ENCODE results near the gene ARAP2.

The ARAP2 gene

DNA sequence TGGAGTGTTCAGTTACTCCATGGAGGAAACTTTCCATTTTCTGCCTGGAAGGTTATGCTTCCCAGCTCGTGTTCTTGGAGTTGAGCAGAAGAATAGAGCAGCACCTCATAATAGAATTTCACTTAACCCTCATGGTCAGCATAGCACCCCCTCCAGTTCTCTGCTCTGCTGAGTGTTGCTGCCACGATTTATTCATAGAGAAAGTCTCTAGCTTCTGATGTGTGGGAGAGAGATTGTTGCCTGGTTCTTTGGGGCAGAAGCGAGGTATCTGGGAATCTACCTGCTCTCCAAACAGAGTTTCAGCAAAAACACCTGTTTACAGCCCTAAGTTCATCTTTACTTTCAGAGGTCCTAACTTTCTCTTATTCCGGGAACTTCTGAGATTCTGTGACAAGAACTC, 33.2 kb upstream of the ARAP2 start:
- no peak overlapping the region for H2AFZ ChIP-seq (ENCODE audit: low read depth)

DNA sequence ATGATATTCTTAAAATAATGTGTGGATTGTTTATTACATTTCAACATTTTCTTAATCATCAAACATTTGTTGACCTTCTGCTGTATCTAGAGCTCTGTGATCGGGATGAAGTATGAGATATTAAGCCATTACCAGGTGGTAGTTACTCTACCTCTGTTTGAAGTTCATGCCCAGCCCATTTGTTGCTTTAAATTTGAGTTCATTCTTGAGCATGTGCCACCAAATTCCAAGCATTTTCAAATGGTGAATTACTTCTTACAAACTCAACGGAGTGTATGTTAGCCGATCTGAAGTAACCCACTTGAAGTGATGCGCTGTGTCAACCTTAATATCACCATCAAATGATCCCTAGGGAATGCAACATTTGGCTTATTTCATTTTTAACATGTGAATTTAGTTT, 29.8 kb upstream of the ARAP2 start:
- no peaks in the 10 kb centered on the region for H4K20me1 ChIP-seq (ENCODE audit: insufficient read depth)
- no peaks in the 10 kb centered on the region for H3K27me3 ChIP-seq (ENCODE audit: insufficient read depth, low read depth)
- H3K36me3 ChIP-seq (ENCODE audit: insufficient read depth) = no peaks in the 10 kb centered on the region
- H2AFZ ChIP-seq (ENCODE audit: low read depth) = no peak overlapping the region
- H3K27ac ChIP-seq = no peak overlapping the region
- H3K4me2 ChIP-seq = no peak overlapping the region
- no peaks in the 10 kb centered on the region for H3K79me2 ChIP-seq (ENCODE audit: insufficient read depth, low read depth)
- H3K4me1 ChIP-seq (ENCODE audit: low read depth, poor library complexity, severe bottlenecking) = no peaks in the 10 kb centered on the region
- H3K4me3 ChIP-seq (IDR thresholded peaks at IDR 0.05; ENCODE audit: insufficient read depth, low read depth, low read length) = no peak overlapping the region
- TF ChIP-seq, protein P1, sequence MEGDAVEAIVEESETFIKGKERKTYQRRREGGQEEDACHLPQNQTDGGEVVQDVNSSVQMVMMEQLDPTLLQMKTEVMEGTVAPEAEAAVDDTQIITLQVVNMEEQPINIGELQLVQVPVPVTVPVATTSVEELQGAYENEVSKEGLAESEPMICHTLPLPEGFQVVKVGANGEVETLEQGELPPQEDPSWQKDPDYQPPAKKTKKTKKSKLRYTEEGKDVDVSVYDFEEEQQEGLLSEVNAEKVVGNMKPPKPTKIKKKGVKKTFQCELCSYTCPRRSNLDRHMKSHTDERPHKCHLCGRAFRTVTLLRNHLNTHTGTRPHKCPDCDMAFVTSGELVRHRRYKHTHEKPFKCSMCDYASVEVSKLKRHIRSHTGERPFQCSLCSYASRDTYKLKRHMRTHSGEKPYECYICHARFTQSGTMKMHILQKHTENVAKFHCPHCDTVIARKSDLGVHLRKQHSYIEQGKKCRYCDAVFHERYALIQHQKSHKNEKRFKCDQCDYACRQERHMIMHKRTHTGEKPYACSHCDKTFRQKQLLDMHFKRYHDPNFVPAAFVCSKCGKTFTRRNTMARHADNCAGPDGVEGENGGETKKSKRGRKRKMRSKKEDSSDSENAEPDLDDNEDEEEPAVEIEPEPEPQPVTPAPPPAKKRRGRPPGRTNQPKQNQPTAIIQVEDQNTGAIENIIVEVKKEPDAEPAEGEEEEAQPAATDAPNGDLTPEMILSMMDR (conservative IDR thresholded peaks at IDR 0.05; ENCODE audit: low read depth, low read length) = no peak
- no peak overlapping the region for H3K9ac ChIP-seq

More for the DNA sequence above, 33.2 kb upstream of the ARAP2 start:
- Histone ChIP-seq H3K27me3 (ENCODE audit: insufficient read depth, low read depth) (no peaks in the 10 kb centered on the region), H4K20me1 (ENCODE audit: insufficient read depth) (no peaks in the 10 kb centered on the region), H3K27ac (no peak overlapping the region), H3K4me1 (ENCODE audit: low read depth, poor library complexity, severe bottlenecking) (no peaks in the 10 kb centered on the region), H3K4me2 (no peak overlapping the region), H3K79me2 (ENCODE audit: insufficient read depth, low read depth) (no peaks in the 10 kb centered on the region), H3K4me3 (IDR thresholded peaks at IDR 0.05; ENCODE audit: insufficient read depth, low read depth, low read length) (no peak overlapping the region), H3K36me3 (ENCODE audit: insufficient read depth) (no peaks in the 10 kb centered on the region), H3K9ac (no peak overlapping the region)
- TF ChIP-seq, protein P1 (conservative IDR thresholded peaks at IDR 0.05; ENCODE audit: low read depth, low read length) = no peak

DNA sequence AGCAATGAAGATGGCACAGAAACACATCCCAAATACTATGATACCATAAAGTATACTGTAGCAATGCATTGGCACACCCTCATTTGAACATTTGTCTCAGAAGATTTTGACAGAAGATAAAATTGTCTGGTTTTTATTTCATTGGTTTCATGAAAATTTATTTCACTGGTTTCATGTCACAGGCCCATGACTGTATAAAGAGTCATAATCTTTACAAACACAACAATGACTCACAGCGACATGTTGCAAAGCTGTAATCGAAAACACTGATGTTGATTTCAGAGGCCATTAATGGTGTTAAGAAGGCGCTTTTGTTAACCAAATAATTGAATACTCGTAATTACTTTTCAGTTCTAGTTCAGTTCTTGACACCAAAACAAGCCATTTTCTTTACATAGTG, 29.0 kb upstream of the ARAP2 start:
- no peak overlapping the region for H3K27ac ChIP-seq
- H4K20me1 ChIP-seq (ENCODE audit: insufficient read depth) = no peaks in the 10 kb centered on the region
- H3K36me3 ChIP-seq (ENCODE audit: insufficient read depth) = no peaks in the 10 kb centered on the region
- no peak overlapping the region for H3K9ac ChIP-seq
- H2AFZ ChIP-seq (ENCODE audit: low read depth) = no peak overlapping the region
- H3K27me3 ChIP-seq (ENCODE audit: insufficient read depth, low read depth) = no peaks in the 10 kb centered on the region
- TF ChIP-seq, protein P1 (conservative IDR thresholded peaks at IDR 0.05; ENCODE audit: low read depth, low read length) = no peak
- H3K79me2 ChIP-seq (ENCODE audit: insufficient read depth, low read depth) = no peaks in the 10 kb centered on the region
- H3K4me3 ChIP-seq (IDR thresholded peaks at IDR 0.05; ENCODE audit: insufficient read depth, low read depth, low read length) = no peak overlapping the region
- H3K4me1 ChIP-seq (ENCODE audit: low read depth, poor library complexity, severe bottlenecking) = no peaks in the 10 kb centered on the region
- no peak overlapping the region for H3K4me2 ChIP-seq

DNA sequence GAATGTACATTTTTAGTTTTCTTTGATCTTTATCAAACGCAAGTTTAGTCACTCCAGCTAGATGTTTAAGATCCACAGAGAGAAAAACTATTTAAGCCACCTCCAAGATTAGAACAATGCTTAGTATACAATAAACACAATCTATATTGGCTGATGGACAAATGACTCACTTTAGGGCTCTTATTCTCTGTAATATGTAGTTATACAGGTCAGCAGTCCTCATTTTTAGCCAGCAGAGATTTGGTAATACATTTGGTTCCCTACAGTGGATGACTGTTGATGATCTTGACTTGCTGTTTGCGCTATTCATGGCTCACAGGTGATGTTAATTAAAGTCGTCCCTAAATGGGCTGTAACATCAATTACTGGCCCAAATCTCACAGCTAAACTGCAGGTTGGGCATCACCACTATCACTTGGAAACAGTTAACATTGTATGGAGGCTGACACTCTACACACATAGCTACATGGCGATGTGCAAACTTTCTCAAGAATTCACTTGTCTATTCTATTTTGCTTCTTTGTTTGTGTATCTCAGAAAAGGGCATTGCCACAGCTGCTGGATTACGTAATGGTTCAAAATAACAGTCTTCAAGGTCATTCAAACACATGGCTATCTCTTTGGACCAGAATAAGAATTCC, 25.3 kb upstream of the ARAP2 start:
- Histone ChIP-seq H3K4me1 (ENCODE audit: low read depth, poor library complexity, severe bottlenecking) (no peaks in the 10 kb centered on the region), H4K20me1 (ENCODE audit: insufficient read depth) (no peaks in the 10 kb centered on the region), H3K27me3 (ENCODE audit: insufficient read depth, low read depth) (no peaks in the 10 kb centered on the region), H2AFZ (ENCODE audit: low read depth) (no peak overlapping the region), H3K4me2 (no peak overlapping the region), H3K36me3 (ENCODE audit: insufficient read depth) (no peaks in the 10 kb centered on the region), H3K27ac (no peak overlapping the region), H3K79me2 (ENCODE audit: insufficient read depth, low read depth) (no peaks in the 10 kb centered on the region), H3K9ac (no peak overlapping the region), H3K4me3 (IDR thresholded peaks at IDR 0.05; ENCODE audit: insufficient read depth, low read depth, low read length) (no peak overlapping the region)
- TF ChIP-seq, protein P1 (conservative IDR thresholded peaks at IDR 0.05; ENCODE audit: low read depth, low read length) = no peak

Data from KMS-11 (cell line).